HepG2 (cell line): ENCODE results near the gene CALML5.

Experiments used
- CTCF ChIP-seq: sonication (generic); formaldehyde crosslinking; IDR thresholded peaks from 2 replicates; pipeline ENCODE4 v1.5.0; 2020; ENCODE audit warnings: mild to moderate bottlenecking, missing genetic modification reagents, moderate library complexity
- E2F1 ChIP-seq: sonication (generic); formaldehyde crosslinking; IDR thresholded peaks from 2 replicates; pipeline ENCODE4 v1.5.0; 2020; ENCODE audit warnings: missing genetic modification reagents
- USF2 ChIP-seq, 2 experiments: sonication (generic) in 1 of 2; formaldehyde crosslinking in 1 of 2; IDR thresholded peaks; 2 replicates each; pipeline versions ENCODE4 v1.5.1 to v1.6.1; 2011 to 2020; ENCODE audit warnings: borderline replicate concordance in 1 of 2, low read depth in 1 of 2, low read length in 1 of 2, mild to moderate bottlenecking in 1 of 2, missing genetic modification reagents in 1 of 2, moderate library complexity in 1 of 2

GRCh38 chr10:5458949-5459747 lies 40.2 kb downstream of the CALML5 start:
- TF ChIP-seq CTCF (CRISPR knock-in tag): no peak
- TF ChIP-seq E2F1 (CRISPR knock-in tag): no peak
- no peak for TF ChIP-seq USF2 (IDR thresholded peaks at IDR 0.05; ENCODE audit: low read depth, low read length)
- no peak for TF ChIP-seq USF2 (CRISPR knock-in tag; IDR thresholded peaks at IDR 0.05; ENCODE audit: borderline replicate concordance)
